Activated T-cell treated with anti-CD3 and anti-CD28 coated beads, Interleukin-2, amount 50 U/mL, for 72 hours (primary cell): Measurements from ENCODE around the gene TARS1. TPM values are rescaled to one million over a fixed set of nuclear protein-coding genes. Genes with fewer than 3 reads are reported as not detected.

Experiments used
- ATAC-seq, 2 donors: fragments of 150-1000 bp; cut with Tn5 transposase; replicated peaks in 1 of 2; 2 replicates each; pipeline ENCODE4 v1.10.0; 2021; ENCODE audit warnings: moderate library complexity in 2 of 2, mild to moderate bottlenecking in 1 of 2
- DNase-seq, 2 donors: peaks; one replicate each; pipeline ENCODE4 v3.0.0; 2021 to 2022; ENCODE audit warnings: mixed read lengths in 1 of 2
- H3K27ac Mint-ChIP-seq: one replicate; pipeline ENCODE4 v1.8.0; 2022; ENCODE audit warnings: mild to moderate bottlenecking, moderate library complexity, mixed read lengths
- H3K27me3 Mint-ChIP-seq: one replicate; pipeline ENCODE4 v1.8.0; 2022; ENCODE audit warnings: low read depth, mixed read lengths
- H3K36me3 Mint-ChIP-seq, 2 donors: one replicate each; pipeline ENCODE4 v1.8.0; 2022; ENCODE audit warnings: mixed read lengths in 2 of 2, mild to moderate bottlenecking in 1 of 2; ENCODE audit not compliant: insufficient read depth in 2 of 2
- H3K4me1 Mint-ChIP-seq: one replicate; pipeline ENCODE4 v1.8.0; 2022; ENCODE audit warnings: low read depth, mixed read lengths
- H3K4me3 Mint-ChIP-seq, 2 donors: one replicate each; pipeline ENCODE4 v1.8.0; 2022; ENCODE audit warnings: mild to moderate bottlenecking in 2 of 2, mixed read lengths in 2 of 2, moderate library complexity in 2 of 2
- H3K9me3 Mint-ChIP-seq, 2 donors: one replicate each; pipeline ENCODE4 v1.8.0; 2022; ENCODE audit warnings: mixed read lengths in 2 of 2
- total RNA-seq, 2 donors: library from RNA; stranded (reverse); gene quantifications; one replicate each; pipeline ENCODE4 v1.2.3, GENCODE V29; 2022

TARS1 gene
- 100 to 1,000 TPM; 334 to 380 TPM for total RNA-seq

DNA sequence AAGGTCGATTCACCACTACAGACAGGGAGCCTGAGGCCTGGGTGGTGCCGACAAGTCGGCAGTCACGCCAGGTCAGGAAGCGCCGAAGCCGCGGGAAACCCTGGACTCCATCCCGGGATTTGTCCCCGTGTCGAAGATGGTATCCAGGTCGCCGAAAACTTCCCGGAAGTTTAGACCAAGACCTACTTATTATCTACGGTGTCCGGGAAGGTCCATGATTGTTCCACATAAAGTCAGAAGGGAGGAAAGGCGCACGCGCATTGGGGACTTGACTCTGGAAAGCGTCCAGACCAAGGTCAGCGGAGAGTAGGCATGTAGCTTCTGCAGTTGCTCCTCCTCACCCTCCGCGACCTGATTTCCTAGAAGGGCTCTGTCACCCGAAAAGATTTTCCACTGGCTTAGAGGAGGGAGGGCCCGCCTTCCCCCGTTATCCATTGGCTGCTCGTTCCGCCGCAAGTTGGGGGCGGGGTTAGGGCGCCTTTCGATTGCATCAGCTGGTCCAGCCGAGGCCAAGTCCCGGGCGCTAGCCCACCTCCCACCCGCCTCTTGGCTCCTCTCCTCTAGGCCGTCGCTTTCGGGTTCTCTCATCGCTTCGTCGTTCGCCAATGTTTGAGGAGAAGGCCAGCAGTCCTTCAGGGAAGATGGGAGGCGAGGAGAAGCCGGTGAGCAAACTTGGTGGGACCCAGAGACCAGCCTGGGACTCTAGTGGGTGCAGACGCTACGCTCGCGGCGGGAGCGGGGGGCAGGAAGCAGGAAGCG, at the start of gene TARS1:
Gene TARS1 (plus strand): TSS at position 484 of the 759 bp plus-strand sequence. CDS start 122 bp downstream, at position 606.
- peaks cover 6 to 21% of the 10 kb centered on the region in 2 donors for H3K36me3 Mint-ChIP-seq
- H3K9me3 Mint-ChIP-seq = no peaks in the 10 kb centered on the region
- H3K4me1 Mint-ChIP-seq = peaks cover 36% of the 10 kb centered on the region
- no peak within 1 kb of the TSS for H3K27ac Mint-ChIP-seq
- DNase-seq (peak; percentile 96 to 97), ATAC-seq (peak; percentile 97)
- no peaks in the 10 kb centered on the region for H3K27me3 Mint-ChIP-seq
- H3K4me3 Mint-ChIP-seq = no peak within 1 kb of the TSS

DNA sequence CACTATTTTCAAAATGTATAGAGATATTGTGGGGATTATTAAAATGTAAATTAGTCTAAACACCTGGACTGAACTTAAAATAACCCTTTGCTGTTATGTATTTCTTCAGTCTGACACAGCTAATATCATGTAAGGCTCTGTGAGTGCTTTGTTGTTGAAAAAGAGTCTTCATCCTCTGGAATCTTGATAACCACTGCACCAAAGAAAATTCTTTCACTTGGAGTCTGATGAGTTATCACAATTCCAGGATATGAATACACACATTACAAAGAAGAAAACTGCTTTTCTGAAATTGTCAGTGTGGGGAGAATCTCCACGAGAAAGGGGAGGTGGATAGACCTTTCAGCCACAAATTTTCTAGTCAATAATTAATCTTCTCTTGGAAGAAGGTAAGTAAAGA, 42.3 kb upstream of the TARS1 start:
- ATAC-seq (no peak), DNase-seq (no peak)
- Mint-ChIP-seq H3K27ac (no peak overlapping the region), H3K4me1 (no peaks in the 10 kb centered on the region), H3K27me3 (no peaks in the 10 kb centered on the region), H3K36me3 (no peaks in the 10 kb centered on the region), H3K4me3 (no peak overlapping the region), H3K9me3 (peaks cover 0 to 5% of the 10 kb centered on the region in 2 donors)

DNA sequence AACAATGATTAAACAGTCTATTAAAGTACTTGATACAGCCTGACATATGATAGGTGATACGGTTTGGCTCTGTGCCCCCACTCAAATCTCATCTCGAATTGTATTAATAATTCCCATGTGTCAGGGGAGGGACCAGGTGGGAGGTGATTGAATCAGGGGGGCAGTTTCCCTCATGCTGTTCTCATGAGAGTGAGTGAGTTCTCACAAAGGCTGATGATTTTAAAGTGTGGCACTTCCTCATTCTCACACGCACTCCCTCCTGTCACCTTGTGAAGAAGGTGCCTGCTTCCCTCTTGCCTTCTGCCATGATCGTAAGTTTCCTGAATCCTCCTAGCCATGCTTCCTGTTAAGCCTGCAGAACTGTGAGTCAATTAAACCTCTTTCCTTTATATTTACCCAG, 40.1 kb upstream of the TARS1 start:
- H3K27ac Mint-ChIP-seq = no peak overlapping the region
- no peak for ATAC-seq
- no peaks in the 10 kb centered on the region for H3K36me3 Mint-ChIP-seq

DNA sequence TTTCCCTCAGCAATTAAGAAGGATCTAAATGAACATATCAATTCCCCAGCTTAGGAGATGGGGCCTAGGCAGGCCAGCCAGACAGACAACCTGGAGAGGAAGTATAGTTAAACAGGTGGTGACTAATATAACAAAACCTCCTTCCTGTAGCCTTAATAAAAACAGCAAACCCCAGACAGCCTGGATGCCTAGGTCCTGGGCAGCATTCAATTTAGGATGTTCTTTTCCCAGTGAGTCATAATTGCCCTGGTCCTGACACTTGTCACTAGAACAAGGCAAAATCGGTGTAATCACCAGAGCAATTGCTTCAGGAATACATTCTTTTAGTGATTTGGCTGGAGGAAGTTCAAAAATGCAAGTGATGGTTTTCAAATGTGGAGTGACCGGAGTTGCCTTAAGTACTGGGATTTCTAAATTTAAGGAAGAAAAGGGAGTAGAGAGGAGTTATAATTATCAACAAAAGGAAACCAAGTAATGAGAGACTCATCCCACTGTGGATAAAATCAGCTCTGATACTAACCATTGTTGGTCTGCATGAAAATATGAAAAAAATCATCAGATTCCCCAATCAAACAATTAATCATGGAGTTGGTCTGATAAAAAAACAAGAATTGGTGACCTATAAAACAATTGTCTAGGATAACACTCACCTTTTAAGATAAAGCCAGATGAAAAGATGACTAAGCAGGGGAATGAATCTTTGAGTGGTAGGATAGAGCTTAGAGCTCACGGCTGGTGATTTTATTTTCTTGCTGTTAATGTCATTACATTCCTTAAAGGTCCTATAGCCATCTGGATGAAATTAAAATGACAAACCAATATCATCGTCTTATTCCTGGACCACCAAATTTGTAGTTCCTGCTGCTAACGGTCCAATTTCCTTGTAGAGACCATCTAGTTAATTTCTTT, 39.0 kb upstream of the TARS1 start:
- no peak overlapping the region for H3K27ac Mint-ChIP-seq
- DNase-seq = no peak
- peaks cover 7% of the 10 kb centered on the region for H3K27me3 Mint-ChIP-seq
- H3K4me3 Mint-ChIP-seq = no peak overlapping the region
- H3K9me3 Mint-ChIP-seq = peaks cover 3% of the 10 kb centered on the region in 2 donors
- no peaks in the 10 kb centered on the region for H3K4me1 Mint-ChIP-seq
- ATAC-seq = no peak
- no peaks in the 10 kb centered on the region for H3K36me3 Mint-ChIP-seq

More for the DNA sequence above, 40.1 kb upstream of the TARS1 start:
- peaks cover 7% of the 10 kb centered on the region for H3K27me3 Mint-ChIP-seq
- H3K4me1 Mint-ChIP-seq = no peaks in the 10 kb centered on the region
- no peak overlapping the region for H3K4me3 Mint-ChIP-seq
- H3K9me3 Mint-ChIP-seq = peaks cover 3% of the 10 kb centered on the region in 2 donors
- no peak for DNase-seq

DNA sequence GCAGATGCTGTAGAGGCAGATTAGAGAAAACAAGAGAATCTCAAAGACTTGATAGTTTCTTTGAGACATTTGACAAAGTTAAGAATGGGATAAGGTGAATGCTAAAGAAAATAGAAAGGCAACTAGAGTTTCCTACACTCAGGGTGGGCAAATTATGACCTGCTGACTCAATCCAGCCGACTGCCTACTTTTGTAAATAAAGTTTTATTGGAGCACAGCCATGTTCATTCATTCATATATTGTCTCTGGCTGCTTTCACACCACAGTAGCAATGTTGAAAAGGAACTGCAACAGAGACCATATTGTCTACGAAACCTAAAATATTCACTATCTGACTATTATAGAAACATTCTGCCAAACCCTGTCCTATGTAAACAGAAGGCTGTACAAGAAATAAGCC, 37.6 kb upstream of the TARS1 start:
- H3K4me1 Mint-ChIP-seq = no peaks in the 10 kb centered on the region

DNA sequence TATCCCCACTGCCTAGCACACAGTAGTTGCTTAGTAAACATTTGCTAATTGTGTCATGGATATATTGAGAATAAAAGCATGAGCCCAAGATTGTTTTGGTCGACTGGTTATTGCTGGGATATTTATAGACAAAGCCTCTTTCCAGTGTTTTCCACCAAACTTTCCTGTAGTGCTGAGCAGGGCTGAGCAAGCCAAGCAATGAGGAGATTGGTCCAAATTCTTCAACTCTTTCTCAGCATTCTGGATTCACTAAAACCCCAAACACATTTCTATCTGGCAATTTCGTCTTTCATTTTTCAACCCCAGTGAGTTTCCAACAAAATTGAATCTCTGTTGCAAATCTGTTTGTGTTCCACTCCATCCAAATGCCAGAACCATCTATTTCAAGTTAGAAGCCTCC, 31.9 kb upstream of the TARS1 start:
- H3K4me3 Mint-ChIP-seq = no peak overlapping the region
- H3K9me3 Mint-ChIP-seq = peaks cover 3% of the 10 kb centered on the region in 2 donors
- DNase-seq = no peak

More for the DNA sequence above, 37.6 kb upstream of the TARS1 start:
- Mint-ChIP-seq H3K27me3 (peaks cover 7% of the 10 kb centered on the region), H3K4me3 (no peak overlapping the region), H3K27ac (no peak overlapping the region), H3K36me3 (no peaks in the 10 kb centered on the region), H3K9me3 (peaks cover 3% of the 10 kb centered on the region in 2 donors)
- ATAC-seq (no peak), DNase-seq (no peak)

DNA sequence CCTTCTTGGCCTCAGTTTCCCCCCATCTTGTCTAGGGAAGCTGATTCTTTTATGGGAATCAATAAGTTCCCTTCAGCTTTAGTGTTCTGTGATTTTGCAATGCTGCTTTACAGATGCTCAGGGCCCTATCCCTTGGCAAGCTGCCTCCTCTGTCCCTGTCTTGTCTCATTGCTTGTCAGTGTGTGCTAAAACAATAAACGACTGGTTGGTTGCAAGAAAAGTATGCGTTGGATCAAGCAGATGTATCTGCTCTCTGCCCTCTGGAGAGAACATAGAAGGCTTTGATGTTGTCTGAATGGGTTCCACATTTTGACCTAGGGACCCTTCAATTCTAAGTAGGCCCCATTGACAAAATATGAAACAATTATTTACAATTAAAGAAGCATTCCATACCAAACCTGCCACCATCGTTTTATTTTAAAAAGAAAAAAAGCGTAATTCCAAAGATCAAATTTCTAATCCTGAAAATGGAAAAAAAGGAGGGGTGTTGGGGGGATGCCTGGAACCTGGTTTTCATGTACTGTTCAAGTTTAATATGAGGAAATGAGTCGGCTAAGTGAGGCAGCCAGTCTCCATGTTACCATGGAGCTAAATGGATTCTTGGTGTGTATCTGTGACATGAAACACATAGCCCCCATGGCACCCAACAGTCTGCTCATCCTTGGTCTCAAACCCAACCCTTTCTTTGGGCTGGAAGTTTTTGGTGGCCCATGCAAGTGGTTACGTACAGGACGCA, 31.2 kb upstream of the TARS1 start:
- peaks cover 7% of the 10 kb centered on the region for H3K27me3 Mint-ChIP-seq
- no peak overlapping the region for H3K4me3 Mint-ChIP-seq
- H3K9me3 Mint-ChIP-seq = peaks cover 2 to 3% of the 10 kb centered on the region in 2 donors
- H3K36me3 Mint-ChIP-seq = no peaks in the 10 kb centered on the region
- DNase-seq (no peak), ATAC-seq (no peak)
- no peaks in the 10 kb centered on the region for H3K4me1 Mint-ChIP-seq
- no peak overlapping the region for H3K27ac Mint-ChIP-seq

More for the DNA sequence above, 31.9 kb upstream of the TARS1 start:
- H3K36me3 Mint-ChIP-seq = no peaks in the 10 kb centered on the region
- H3K4me1 Mint-ChIP-seq = no peaks in the 10 kb centered on the region
- no peak for ATAC-seq
- H3K27me3 Mint-ChIP-seq = peaks cover 7% of the 10 kb centered on the region
- H3K27ac Mint-ChIP-seq = no peak overlapping the region

DNA sequence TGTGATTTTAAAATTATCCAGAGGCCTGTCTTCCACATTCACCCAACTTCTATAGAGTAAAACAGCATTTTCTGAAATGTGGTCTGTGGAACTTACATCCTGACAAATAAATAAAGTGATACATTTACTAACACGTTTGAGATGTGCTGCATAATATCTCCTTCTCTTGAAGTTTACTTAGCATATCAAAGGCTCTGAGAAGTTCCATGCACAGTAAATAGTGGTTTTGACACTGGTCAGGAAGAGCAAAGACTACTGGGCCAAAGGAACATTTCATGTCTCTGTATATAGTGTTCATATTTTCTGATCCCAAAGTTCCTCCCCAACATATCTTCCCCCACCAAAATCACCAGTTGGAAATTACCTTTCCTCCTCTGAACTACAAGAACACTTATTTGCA, 30.5 kb upstream of the TARS1 start:
- DNase-seq (no peak), ATAC-seq (no peak)
- H3K36me3 Mint-ChIP-seq = no peaks in the 10 kb centered on the region
- H3K4me3 Mint-ChIP-seq = no peak overlapping the region
- H3K27me3 Mint-ChIP-seq = peaks cover under 1% of the 10 kb centered on the region
- no peaks in the 10 kb centered on the region for H3K4me1 Mint-ChIP-seq
- H3K9me3 Mint-ChIP-seq = no peaks in the 10 kb centered on the region
- H3K27ac Mint-ChIP-seq = no peak overlapping the region

DNA sequence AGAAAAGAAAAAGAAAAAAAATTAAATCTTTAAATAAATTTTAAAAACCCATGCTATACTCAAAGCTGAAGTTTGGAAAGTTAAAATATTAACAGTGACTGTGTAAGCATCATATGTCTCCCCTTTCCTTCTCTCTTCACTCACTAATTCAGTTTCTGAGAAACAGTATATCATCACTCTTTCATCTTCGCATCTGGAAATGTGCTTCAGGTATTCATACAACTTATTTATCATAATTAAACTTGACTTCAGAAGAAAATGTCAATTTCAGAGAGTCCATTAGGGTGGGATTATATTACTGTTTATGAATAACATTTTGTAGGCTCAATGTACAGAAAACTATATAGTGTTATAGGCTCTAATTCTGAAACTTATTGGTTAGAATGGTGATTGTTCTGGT, 29.3 kb upstream of the TARS1 start:
- H3K27me3 Mint-ChIP-seq = no peaks in the 10 kb centered on the region
- H3K4me1 Mint-ChIP-seq = no peaks in the 10 kb centered on the region
- ATAC-seq = no peak
- no peaks in the 10 kb centered on the region for H3K36me3 Mint-ChIP-seq
- no peak overlapping the region for H3K27ac Mint-ChIP-seq
- no peak for DNase-seq
- no peaks in the 10 kb centered on the region for H3K9me3 Mint-ChIP-seq
- no peak overlapping the region for H3K4me3 Mint-ChIP-seq

DNA sequence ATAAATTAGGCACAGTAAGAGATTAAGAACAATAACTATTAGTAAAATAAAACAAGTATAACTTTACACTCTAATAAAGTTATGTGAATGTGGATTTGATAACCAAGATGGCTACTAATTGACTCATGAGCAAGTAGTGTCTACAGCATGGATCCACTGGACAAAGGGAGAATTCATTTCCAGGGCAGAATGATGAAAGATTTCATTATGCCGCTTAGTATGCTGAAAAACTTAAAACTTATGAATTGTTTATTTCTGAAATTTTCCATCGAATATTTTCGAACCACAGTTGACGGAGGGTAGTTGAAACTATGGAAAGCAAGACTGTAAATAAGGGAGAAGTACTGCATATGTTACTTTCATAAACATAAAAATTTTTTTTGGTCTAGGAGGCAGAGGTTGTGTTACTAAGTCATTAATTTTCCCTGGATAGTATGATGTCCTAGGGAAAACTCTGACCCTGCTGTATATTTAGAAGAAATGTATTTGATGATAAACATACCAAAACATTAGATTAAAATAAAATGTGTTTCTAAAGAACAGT, 24.9 kb upstream of the TARS1 start:
- Mint-ChIP-seq H3K36me3 (no peaks in the 10 kb centered on the region), H3K9me3 (no peaks in the 10 kb centered on the region), H3K27me3 (no peaks in the 10 kb centered on the region), H3K4me1 (no peaks in the 10 kb centered on the region), H3K4me3 (no peak overlapping the region), H3K27ac (no peak overlapping the region)
- DNase-seq (no peak), ATAC-seq (no peak)

DNA sequence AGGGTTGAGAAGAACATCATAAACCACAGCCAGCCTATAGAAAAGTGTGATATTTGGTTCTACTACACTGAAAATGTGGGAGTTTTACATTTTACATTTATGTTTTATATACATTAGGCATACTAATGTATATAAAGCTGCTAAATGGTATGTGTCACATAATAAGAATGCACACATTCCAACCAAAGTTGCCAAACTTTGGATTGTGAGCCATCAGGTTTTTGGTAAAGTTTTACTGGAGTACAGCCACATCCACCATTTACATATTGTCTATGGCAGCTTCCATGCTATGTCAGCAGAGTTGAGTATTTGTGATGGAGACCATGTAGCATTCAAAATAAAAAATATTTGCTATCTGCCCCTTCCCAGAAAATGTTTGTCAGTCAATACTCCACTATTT, 23.1 kb upstream of the TARS1 start:
- Mint-ChIP-seq H3K9me3 (no peaks in the 10 kb centered on the region), H3K4me3 (no peak overlapping the region), H3K4me1 (no peaks in the 10 kb centered on the region), H3K27ac (no peak overlapping the region), H3K27me3 (no peaks in the 10 kb centered on the region), H3K36me3 (no peaks in the 10 kb centered on the region)
- DNase-seq (no peak), ATAC-seq (no peak)

DNA sequence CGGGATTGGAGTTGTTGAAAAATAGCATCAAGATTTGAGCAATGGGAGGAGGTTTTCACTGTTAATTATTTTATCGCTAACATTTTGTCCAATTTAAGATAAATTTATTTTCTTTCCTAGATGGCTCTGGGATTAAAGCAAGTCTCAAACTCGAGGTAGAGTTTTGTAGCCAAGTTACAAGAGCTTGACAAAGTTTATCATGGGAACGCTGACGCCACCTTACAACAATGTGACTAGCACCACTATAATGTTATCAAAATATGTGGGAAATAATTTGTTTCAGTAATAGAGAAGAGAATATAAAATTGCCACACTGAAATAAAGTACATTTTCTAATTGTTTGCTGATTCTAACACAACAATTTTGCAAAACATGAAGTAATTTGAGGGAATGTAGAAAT, 19.8 kb upstream of the TARS1 start:
- H3K9me3 Mint-ChIP-seq = no peaks in the 10 kb centered on the region
- H3K27ac Mint-ChIP-seq = no peak overlapping the region
- H3K27me3 Mint-ChIP-seq = no peaks in the 10 kb centered on the region
- no peak overlapping the region for H3K4me3 Mint-ChIP-seq
- DNase-seq = no peak
- H3K4me1 Mint-ChIP-seq = no peaks in the 10 kb centered on the region
- no peak for ATAC-seq
- H3K36me3 Mint-ChIP-seq = no peaks in the 10 kb centered on the region

DNA sequence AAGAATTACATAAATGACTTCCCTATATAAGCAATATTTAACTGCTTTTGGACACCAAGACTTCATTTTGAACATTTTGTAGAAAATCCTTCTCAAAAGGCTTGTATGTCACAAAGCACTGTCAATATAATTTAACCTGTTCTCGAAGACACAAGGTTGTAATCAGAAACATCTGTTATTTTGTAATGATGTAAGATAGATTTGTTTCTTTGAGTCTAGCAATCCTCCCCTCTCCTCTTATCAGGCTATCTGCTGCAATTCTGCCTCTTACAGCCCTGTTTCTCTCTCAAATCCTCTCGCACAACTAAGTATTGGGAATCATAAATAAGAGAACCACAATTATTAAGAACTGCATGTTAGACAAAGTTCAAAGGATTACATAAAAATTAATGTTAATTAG, 18.6 kb upstream of the TARS1 start:
- H3K27ac Mint-ChIP-seq = no peak overlapping the region
- no peak for ATAC-seq
- no peak for DNase-seq
- no peak overlapping the region for H3K4me3 Mint-ChIP-seq
- H3K27me3 Mint-ChIP-seq = peaks cover 7% of the 10 kb centered on the region
- H3K4me1 Mint-ChIP-seq = no peaks in the 10 kb centered on the region
- no peaks in the 10 kb centered on the region for H3K36me3 Mint-ChIP-seq
- no peaks in the 10 kb centered on the region for H3K9me3 Mint-ChIP-seq
